Measurements from ENCODE around the gene KRT6A.

The KRT6A gene

GRCh38 chr12:52493172-52493571 lies at the start of gene KRT6A:
KRT6A (minus strand) TSS chr12:52493257; CDS start chr12:52493188, 69 bp downstream.
- no peak for DNase-seq

- no peak for DNase-seq
Observed at GRCh38 chr12:52542157-52542556, 49.1 kb upstream of the KRT6A start.

GRCh38 chr12:52541709-52542108 lies 48.7 kb upstream of the KRT6A start:
- DNase-seq: no peak

GRCh38 chr12:52540531-52540930 lies 47.5 kb upstream of the KRT6A start:
- DNase-seq: no peak

GRCh38 chr12:52539821-52540173 lies 46.7 kb upstream of the KRT6A start:
- DNase-seq: no peak

GRCh38 chr12:52539083-52539820 lies 46.2 kb upstream of the KRT6A start:
- DNase-seq: no peak

GRCh38 chr12:52537101-52537500 lies 44.0 kb upstream of the KRT6A start:
- no peak for DNase-seq

- no peak for DNase-seq
Observed at GRCh38 chr12:52535574-52535973, 42.5 kb upstream of the KRT6A start.

GRCh38 chr12:52534482-52534881 lies 41.4 kb upstream of the KRT6A start:
- DNase-seq: no peak

- DNase-seq: no peak
Observed at GRCh38 chr12:52533686-52534470, 40.8 kb upstream of the KRT6A start.

- DNase-seq: no peak
Observed at GRCh38 chr12:52532636-52533035, 39.6 kb upstream of the KRT6A start.

- DNase-seq: no peak
Observed at GRCh38 chr12:52531566-52532300, 38.7 kb upstream of the KRT6A start.

- no peak for DNase-seq
Observed at GRCh38 chr12:52530905-52531304, 37.8 kb upstream of the KRT6A start.

- DNase-seq: no peak
Observed at GRCh38 chr12:52530366-52530765, 37.3 kb upstream of the KRT6A start.

GRCh38 chr12:52529846-52530245 lies 36.8 kb upstream of the KRT6A start:
- DNase-seq: no peak

GRCh38 chr12:52529417-52529816 lies 36.4 kb upstream of the KRT6A start:
- no peak for DNase-seq

GRCh38 chr12:52528641-52529143 lies 35.6 kb upstream of the KRT6A start:
- no peak for DNase-seq

GRCh38 chr12:52527121-52527800 lies 34.2 kb upstream of the KRT6A start:
- no peak for DNase-seq

GRCh38 chr12:52526511-52526951 lies 33.5 kb upstream of the KRT6A start:
- no peak for DNase-seq

GRCh38 chr12:52525661-52526499 lies 32.8 kb upstream of the KRT6A start:
- no peak for DNase-seq

GRCh38 chr12:52524898-52525591 lies 32.0 kb upstream of the KRT6A start:
- DNase-seq: no peak
